Eye (tissue), 1 donor: ENCODE measurements around the gene PLD4.
"Not testable (repeated sequence)": the region's sequence is repeated elsewhere in the genome, so short reads cannot be mapped to it uniquely, and the experiment has no call there.

Source experiments
- DNase-seq: peaks from one replicate; pipeline ENCODE4 v3.0.0-alpha.2; 2015

Gene PLD4

DNA sequence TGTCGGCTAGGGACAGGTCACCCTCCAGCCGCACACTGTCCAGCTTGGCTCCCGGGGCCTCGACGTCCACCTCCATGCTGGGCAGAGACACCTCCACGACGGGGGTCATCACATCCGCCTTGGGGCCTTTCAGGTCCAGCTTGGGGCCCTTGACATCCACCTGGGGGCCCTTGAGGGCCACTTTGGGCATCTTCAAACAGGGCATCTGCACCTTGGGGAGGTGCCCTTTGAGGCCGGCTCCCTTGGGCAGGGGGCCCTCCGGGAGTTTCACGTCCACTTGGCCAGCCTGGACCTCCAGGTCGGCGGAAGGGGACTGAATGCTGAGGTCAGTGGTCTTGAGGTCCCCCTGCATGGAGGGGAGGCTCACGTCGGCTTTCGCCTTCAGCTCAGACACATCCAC lies 17.9 kb downstream of the PLD4 start:
- DNase-seq: no peak

DNA sequence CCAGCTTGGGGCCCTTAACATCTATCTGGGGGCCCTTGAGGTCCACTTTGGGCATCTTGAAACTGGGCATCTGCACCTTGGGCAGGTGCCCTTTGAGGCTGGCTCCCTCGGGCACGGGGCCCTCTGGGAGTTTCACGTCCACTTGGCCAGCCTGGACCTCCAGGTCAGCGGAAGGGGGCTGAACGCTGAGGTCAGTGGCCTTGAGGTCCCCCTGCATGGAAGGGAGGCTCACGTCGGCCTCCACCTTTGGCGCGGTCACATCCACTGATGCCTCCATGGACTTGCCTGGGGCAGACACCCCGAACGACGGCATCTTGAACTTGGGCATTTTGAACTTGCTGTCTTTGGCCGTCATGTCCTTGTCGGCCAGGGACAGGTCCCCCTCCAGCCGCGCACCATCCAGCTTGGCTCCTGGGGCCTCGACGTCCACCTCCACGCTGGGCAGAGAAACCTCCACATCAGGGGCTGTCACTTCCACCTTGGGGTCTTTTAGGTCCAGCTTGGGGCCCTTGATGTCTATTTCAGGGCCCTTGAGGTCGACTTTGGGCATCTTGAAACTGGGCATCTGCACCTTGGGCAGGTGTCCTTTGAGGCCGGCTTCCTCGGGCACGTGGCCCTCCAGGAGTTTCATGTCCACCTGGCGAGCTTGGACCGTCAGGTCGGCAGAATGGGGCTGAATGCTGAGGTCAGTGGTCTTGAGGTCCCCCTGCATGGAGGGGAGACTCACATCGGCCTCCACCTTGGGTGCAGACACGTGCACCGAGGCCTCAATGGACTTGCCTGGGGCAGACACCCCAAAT lies 18.7 kb downstream of the PLD4 start:
- DNase-seq: not testable (repeated sequence)

DNA sequence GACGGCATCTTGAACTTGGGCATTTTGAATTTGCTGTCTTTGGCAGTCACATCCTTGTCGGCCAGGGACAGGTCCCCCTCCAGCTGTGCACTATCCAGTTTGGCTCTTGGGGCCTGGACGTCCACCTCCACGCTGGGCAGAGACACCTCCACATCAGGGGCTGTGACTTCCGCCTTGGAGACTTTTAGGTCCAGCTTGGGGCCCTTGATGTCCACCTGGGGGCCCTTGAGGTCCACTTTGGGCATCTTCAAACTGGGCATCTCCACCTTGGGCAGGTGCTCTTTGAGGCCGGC lies 19.3 kb downstream of the PLD4 start:
- not testable (repeated sequence) for DNase-seq

DNA sequence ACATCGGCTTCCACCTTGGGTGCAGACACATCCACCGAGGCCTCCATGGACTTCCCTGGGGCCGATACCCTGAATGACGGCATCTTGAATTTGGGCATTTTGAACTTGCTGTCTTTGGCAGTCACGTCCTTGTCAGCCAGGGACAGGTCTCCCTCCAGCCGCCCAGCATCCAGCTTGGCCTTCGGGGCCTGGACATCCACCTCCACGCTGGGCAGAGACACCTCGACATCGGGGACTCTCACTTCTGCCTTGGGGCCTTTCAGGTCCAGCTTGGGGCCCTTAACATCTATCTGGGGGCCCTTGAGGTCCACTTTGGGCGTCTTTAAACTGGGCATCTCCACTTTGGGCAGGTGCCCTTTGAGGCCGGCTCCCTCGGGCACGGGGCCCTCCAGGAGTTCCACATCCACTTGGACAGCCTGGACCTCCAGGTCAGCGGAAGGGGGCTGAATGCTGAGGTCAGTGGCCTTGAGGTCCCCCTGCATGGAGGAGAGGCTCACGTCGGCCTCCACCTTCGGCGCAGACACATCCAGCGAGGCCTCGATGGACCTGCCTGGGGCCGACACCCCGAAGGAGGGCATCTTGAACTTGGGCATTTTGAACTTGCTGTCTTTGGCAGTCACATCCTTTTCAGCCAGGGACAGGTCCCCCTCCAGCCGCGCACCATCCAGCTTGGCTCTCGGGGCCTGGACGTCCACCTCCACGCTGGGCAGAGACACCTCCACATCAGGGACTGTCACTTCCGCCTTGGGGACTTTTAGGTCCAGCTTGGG lies 19.9 kb downstream of the PLD4 start:
- not testable (repeated sequence) for DNase-seq

DNA sequence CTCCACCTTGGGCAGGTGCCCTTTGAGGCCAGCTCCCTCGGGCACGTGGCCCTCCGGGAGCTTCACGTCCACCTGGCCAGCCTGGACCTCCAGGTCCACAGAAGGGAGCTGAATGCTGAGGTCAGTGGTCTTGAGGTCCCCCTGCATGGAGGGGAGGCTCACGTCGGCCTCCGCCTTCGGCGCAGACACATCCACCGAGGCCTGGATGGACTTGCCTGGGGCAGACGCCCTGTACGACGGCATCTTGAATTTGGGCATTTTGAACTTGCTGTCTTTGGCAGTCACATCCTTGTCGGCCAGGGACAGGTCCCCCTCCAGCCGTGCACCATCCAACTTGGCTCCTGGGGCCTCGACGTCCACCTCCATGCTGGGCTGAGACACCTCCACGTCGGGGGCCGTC lies 20.6 kb downstream of the PLD4 start:
- not testable (repeated sequence) for DNase-seq

- DNase-seq: not testable (repeated sequence)
Observed at GRCh38 chr14:104945986-104946965, 21.6 kb downstream of the PLD4 start.

- DNase-seq: not testable (repeated sequence)
Observed at GRCh38 chr14:104947201-104947600, 22.5 kb downstream of the PLD4 start.

DNA sequence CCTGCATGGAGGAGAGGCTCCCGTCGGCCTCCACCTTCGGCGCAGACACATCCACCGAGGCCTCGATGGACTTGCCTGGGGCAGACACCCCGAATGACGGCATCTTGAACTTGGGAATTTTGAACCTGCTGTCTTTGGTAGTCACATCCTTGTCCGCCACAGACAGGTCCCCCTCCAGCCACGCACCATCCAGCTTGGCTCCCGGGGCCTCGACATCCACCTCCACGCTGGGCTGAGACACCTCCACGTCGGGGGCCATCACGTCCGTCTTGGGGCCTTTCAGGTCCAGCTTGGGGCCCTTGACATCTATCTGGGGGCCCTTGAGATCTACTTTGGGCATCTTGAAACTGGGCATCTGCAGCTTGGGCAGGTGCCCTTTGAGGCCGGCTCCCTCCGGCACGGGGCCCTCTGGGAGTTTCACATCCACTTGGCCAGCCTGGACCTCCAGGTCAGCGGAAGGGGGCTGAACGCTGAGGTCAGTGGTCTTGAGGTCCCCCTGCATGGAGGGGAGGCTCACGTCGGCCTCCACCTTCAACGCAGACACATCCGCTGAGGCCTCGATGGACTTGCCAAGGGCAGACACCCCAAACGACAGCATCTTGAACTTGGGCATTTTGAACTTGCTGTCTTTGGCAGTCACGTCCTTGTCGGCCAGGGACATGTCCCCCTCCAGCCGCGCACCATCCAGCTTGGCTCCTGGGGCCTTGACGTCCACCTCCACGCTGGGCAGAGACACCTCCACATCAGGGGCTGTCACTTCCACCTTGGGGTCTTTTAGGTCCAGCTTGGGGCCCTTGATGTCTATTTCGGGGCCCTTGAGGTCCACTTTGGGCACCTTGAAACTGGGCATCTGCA lies 23.4 kb downstream of the PLD4 start:
- DNase-seq: not testable (repeated sequence)

DNA sequence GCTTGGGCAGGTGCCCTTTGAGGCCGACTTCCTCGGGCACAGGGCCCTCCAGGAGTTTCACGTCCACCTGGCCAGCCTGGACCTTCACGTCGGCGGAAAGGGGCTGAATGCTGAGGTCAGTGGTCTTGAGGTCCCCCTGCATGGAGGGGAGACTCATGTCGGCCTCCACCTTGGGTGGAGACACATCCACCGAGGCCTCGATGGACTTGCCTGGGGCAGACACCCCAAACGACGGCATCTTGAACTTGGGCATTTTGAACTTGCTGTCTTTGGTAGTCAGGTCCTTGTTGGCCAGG lies 24.0 kb downstream of the PLD4 start:
- no peak for DNase-seq

DNA sequence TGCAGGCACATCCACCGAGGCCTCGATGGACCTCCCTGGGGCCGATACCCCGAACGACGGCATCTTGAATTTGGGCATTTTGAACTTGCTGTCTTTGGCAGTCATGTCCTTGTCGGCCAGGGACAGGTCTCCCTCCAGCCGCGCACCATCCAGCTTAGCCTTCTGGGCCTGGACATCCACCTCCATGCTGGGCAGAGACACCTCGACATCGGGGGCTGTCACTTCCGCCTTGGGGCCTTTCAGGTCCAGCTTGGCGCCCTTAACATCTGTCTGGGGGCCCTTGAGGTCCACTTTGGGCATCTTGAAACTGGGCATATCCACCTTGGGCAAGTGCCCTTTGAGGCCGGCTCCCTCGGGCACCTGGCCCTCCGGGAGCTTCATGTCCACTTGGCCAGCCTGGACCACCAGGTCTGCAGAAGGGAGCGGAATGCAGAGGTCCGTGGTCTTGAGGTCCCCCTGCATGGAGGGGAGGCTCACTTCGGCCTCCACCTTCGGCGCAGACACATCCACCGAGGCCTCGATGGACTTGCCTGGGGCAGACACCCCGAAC lies 24.8 kb downstream of the PLD4 start:
- DNase-seq: not testable (repeated sequence)

DNA sequence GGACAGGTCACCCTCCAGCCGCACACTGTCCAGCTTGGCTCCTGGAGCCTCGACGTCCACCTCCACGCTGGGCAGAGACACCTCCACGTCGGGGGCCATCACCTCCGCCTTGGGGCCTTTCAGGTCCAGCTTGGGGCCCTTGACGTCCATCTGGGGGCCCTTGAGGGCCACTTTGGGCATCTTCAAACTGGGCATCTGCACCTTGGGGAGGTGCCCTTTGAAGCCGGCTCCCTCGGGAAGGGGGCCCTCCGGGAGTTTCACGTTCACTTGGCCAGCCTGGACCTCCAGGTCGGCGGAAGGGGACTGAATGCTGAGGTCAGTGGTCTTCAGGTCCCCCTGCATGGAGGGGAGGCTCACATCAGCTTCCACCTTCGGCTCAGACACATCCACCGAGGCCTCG lies 25.3 kb downstream of the PLD4 start:
- no peak for DNase-seq

GRCh38 chr14:104950701-104951100 lies 26.0 kb downstream of the PLD4 start:
- DNase-seq: not testable (repeated sequence)

DNA sequence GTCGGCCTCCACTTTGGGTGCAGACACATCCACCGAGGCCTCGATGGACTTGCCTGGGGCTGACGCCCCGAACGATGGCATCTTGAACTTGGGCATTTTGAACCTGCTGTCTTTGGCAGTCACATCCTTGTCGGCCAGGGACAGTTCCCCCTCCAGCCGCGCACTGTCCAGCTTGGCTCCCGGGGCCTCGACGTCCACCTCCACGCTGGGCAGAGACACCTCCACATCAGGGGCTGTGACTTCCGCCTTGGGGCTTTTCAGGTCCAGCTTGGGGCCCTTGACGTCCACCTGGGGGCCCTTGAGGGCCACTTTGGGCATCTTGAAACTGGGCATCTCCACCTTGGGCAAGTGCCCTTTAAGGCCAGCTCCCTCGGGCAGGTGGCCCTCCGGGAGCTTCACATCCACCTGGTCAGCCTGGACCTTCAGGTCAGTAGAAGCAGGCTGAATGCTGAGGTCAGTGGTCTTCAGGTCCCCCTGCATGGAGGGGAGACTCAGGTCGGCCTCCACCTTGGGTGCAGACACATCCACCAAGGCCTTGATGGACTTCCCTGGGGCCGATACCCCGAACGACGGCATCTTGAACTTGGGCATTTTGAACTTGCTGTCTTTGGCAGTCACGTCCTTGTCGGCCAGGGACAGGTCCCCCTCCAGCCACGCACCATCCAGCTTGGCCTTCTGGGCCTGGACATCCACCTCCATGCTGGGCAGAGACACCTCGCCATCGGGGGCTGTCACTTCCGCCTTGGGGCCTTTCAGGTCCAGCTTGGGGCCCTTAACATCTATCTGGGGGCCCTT lies 27.4 kb downstream of the PLD4 start:
- not testable (repeated sequence) for DNase-seq

DNA sequence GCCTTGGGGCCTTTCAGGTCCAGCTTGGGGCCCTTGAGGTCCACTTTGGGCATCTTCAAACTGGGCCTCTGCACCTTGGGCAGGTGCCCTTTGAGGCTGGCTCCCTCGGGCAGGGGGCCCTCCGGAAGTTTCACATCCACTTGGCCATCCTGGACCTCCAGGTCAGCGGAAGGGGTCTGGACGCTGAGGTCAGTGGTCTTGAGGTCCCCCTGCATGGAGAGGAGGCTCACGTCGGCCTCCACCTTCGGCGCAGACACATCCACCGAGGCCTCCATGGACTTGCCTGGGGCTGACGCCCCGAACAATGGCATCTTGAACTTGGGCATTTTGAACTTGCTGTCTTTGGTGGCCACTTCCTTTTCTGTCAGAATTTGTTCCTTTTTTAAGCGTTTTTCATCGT lies 28.4 kb downstream of the PLD4 start:
- DNase-seq: no peak

DNA sequence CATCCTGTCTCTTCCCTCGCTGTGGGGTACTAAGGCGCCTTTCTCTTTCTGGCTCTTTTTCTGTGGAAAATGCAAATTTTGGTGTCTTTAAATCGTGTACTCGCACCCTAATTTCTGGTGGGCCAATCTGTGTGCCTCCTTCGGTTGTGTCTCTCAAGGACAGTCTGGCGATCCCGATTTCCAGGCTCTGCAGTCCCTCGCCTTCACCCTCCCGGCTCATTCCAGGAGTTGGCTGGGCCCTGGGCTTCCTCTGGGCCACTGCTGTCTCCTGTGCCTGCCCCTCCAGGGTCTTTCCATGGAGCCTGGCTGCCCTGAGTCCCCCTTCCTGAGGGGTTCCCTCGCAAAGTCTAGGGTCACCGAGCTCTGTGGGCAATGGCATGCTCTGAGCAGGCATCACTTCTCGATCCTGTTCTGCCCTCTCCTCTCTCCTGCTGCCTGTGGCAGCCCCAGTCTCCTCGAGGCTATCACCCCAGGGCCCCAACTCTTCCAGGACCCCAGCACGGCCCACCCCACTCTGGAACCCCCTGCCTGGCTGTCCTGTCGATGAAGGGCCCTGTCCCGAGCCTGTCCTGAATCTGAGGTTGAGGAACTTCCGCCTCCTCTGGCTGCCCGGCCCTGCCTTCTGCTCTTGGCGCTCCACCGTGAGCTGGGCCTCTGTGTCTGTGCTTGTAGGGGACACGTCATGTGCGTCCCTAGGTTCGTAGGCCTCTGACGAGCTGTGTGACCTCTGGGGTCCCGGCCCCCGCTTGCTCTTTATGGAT lies 29.4 kb downstream of the PLD4 start:
- DNase-seq: no peak

DNA sequence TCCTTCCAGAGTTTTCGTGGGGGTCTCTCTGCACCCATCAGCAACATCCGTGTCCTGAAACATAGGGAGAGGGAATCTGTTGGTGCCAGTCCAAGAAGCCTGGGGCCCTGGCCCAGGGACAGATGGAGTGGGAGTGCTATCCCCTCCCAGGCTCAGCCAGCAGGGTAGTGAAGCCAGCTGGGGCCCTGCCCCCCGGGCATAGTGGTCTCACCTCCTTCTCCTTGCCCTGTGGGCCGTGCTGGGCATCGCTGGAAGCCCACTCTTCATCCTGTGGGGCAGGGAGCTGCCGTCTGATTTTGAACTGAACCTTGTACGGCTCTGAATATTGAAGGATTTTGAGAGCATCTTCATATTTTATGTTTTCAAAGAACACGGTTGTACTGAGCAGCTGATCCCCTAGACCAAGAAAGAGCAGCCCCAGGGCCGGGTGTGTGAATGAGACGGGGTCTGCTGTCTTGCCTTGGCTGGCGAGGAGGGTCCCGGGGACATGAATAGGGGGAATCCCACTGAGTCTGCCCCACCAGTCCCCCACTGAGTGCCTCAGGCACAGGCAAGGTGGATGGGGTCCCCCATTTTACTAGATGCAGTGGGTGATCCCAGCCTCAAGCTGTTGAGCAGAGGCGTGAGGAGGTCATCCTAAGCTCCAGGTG lies 30.2 kb downstream of the PLD4 start:
- DNase-seq: no peak

DNA sequence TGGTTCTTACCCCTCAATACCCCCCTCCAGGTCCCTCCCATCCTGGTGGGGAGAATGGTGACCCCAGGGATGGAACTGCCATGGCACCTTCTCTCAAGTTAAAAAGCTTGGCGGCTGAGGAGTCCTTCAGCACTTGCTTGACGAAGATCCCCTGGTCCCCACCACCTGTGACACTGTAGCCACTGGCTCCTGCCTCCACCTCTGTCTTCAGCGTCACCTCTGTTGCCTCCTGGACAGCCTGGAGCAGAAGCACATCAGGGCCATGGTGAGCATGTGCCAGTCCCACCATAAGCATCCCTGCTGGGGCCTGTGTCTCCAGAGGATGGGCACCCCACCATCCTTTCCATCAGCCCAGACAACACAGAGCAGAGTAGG lies 30.7 kb downstream of the PLD4 start:
- no peak for DNase-seq

- DNase-seq: no peak
Observed at GRCh38 chr14:104956290-104956890, 31.7 kb downstream of the PLD4 start.
